AG09319 (cell line): ENCODE results near the gene AKAP13.

Experiments used
- DNase-seq: peaks from one replicate; pipeline ENCODE4 v3.0.0-alpha.2; 2010; ENCODE audit warnings: low read depth; ENCODE audit errors: extremely low read depth
- TF ChIP-seq, protein P1 (sequence below): IDR thresholded peaks from 2 replicates; pipeline ENCODE4 v1.5.1; 2011; ENCODE audit warnings: low read depth, mild to moderate bottlenecking, inconsistent platforms, low read length, moderate library complexity

Gene AKAP13

DNA sequence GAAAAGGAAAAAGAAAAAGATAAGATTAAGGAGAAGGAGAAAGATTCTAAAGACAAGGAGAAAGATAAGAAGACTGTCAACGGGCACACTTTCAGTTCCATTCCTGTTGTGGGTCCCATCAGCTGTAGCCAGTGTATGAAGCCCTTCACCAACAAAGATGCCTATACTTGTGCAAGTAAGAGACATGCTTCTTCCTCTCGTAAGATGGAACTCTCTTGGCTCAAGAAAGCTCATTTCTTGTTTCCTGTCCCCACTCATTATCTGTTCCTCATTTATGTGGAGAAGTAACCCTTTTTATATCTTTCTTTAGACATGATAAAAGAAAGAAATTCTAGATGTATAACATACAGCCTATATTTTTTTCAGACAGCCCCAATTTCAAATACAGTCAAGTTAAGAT lies 312.9 kb downstream of the AKAP13 start:
- TF ChIP-seq, protein P1, sequence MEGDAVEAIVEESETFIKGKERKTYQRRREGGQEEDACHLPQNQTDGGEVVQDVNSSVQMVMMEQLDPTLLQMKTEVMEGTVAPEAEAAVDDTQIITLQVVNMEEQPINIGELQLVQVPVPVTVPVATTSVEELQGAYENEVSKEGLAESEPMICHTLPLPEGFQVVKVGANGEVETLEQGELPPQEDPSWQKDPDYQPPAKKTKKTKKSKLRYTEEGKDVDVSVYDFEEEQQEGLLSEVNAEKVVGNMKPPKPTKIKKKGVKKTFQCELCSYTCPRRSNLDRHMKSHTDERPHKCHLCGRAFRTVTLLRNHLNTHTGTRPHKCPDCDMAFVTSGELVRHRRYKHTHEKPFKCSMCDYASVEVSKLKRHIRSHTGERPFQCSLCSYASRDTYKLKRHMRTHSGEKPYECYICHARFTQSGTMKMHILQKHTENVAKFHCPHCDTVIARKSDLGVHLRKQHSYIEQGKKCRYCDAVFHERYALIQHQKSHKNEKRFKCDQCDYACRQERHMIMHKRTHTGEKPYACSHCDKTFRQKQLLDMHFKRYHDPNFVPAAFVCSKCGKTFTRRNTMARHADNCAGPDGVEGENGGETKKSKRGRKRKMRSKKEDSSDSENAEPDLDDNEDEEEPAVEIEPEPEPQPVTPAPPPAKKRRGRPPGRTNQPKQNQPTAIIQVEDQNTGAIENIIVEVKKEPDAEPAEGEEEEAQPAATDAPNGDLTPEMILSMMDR: no peak

GRCh38 chr15:85694091-85694490 lies 313.7 kb downstream of the AKAP13 start:
- TF ChIP-seq, protein P1: no peak
- no peak for DNase-seq

More for the DNA sequence above, 312.9 kb downstream of the AKAP13 start:
- no peak for DNase-seq

DNA sequence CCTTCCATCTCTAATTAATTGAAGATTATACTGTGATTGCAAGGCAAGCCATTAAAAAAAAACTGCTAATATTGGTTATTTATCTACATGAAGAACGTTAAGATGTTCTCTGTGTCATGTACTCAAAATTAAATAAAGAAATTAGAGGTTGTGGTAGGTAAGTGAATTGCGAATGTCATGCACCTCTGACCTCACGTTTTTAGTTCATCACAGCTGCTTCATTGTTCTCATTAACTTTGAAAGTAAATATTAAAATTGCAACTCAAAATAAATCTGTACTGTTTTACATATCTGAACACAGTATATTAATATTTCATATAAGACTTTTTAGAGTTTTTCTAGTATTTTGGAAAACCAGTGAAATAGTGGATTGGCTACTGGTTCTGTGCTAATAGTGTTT lies 320.4 kb downstream of the AKAP13 start:
- TF ChIP-seq, protein P1: no peak
- no peak for DNase-seq

- no peak for DNase-seq
Observed at GRCh38 chr15:85702321-85703101, 322.1 kb downstream of the AKAP13 start.

GRCh38 chr15:85704066-85704465 lies 323.7 kb downstream of the AKAP13 start:
- DNase-seq: no peak
- TF ChIP-seq, protein P1: no peak

More at GRCh38 chr15:85702321-85703101, 322.1 kb downstream of the AKAP13 start:
- TF ChIP-seq, protein P1: no peak

GRCh38 chr15:85704720-85705429 lies 324.5 kb downstream of the AKAP13 start:
- TF ChIP-seq, protein P1: no peak
- DNase-seq: no peak

DNA sequence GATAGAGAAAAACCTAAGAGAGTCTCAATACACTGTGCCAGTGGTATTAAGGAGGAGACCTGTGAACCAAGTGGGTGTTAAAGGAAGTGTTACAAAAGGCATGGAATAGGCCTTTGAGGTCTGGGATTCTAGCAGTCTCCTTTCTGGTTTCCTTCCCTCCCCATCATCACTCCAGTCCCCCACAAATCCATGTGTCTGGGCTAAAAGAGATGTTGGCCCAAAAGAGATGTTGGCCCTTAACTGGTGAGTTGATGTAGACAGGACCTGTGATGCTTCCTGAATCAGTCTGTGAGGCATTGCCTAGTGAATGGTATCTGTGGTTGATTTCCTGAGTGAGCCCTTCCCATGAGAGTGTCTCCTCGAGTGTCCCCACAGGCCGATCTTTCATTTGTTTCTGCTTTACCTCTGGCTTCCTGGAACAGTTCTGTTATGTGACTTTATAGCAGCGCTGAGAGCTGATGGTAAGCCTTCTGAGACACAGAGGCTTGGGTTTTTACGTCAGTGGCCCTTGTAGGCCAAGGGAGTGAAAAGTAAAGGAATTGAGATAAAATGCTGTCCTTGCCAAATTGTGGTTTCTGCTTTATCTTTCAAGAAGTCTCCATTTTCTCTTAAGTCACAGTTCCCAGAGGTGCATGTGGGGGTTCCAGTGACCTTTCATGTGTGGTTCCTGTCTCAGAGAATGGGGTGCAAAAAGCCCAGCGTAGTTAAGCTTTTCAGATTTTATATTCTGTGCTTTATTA lies 326.5 kb downstream of the AKAP13 start:
- DNase-seq: no peak
- TF ChIP-seq, protein P1: no peak
